OCI-LY7 (cell line): ENCODE measurements around the gene CDK5. TPM values are rescaled to one million over a fixed set of nuclear protein-coding genes. Genes with fewer than 3 reads are reported as not detected.

Experiments used
- BruUV-seq: library from RNA; stranded (reverse); fragments of 400-500 nt; replicated peaks from 2 replicates; lab custom pipeline; 2021; lab: Mats Ljungman, UMichigan
- CTCF ChIA-PET: fragments of 300-600 bp; sonication (Branson Sonifier 250); formaldehyde crosslinking; loops from one replicate; lab custom pipeline; 2022; ENCODE audit warnings: antibody characterized with exemption; ENCODE audit not compliant: unreplicated experiment; lab: Charles Lee
- POLR2A ChIA-PET: fragments of 300-600 bp; sonication (Branson Sonifier 250); formaldehyde crosslinking; loops from one replicate; lab custom pipeline; 2022; ENCODE audit warnings: antibody characterized with exemption; lab: Charles Lee
- DNase-seq: peaks from one replicate; pipeline ENCODE4 v3.0.0-alpha.2; 2015; ENCODE audit warnings: low spot score
- H2AFZ ChIP-seq: fragments of 200-600 bp; sonication (generic), shearing (Covaris generic); 2 replicates; pipeline ENCODE4 v1.6.1; 2014; ENCODE audit warnings: mild to moderate bottlenecking, antibody characterized with exemption, low read length, moderate library complexity
- H3K27ac ChIP-seq: fragments of 200-600 bp; sonication (generic); 2 replicates; pipeline ENCODE4 v1.5.1; 2014; ENCODE audit warnings: mixed run types, low read depth, mild to moderate bottlenecking, moderate library complexity, low read length, inconsistent platforms; ENCODE audit not compliant: poor library complexity, severe bottlenecking
- H3K36me3 ChIP-seq: fragments of 200-600 bp; sonication (generic); 2 replicates; pipeline ENCODE4 v1.6.1; 2014; ENCODE audit warnings: mild to moderate bottlenecking, antibody characterized with exemption, low read length, moderate library complexity, mixed read lengths; ENCODE audit not compliant: insufficient read depth
- H3K4me1 ChIP-seq: fragments of 200-600 bp; sonication (generic); 2 replicates; pipeline ENCODE4 v1.5.1; 2014; ENCODE audit warnings: mild to moderate bottlenecking, low read length; ENCODE audit not compliant: insufficient read depth, poor library complexity, severe bottlenecking
- H3K4me2 ChIP-seq: fragments of 200-600 bp; sonication (generic); 2 replicates; pipeline ENCODE4 v1.6.1; 2014; ENCODE audit warnings: mild to moderate bottlenecking, low read length
- H3K4me3 ChIP-seq: fragments of 200-600 bp; sonication (generic); 2 replicates; pipeline ENCODE4 v1.5.1; 2014; ENCODE audit warnings: mild to moderate bottlenecking, low read depth, low read length; ENCODE audit not compliant: poor library complexity, severe bottlenecking
- H3K79me2 ChIP-seq: fragments of 200-600 bp; sonication (generic); 2 replicates; pipeline ENCODE4 v1.6.1; 2016; ENCODE audit warnings: low read depth, mild to moderate bottlenecking, low read length, moderate library complexity, mixed read lengths; ENCODE audit not compliant: insufficient read depth
- H3K9me2 ChIP-seq: fragments of 200-600 bp; sonication (generic); 2 replicates; pipeline ENCODE4 v1.6.1; 2016; ENCODE audit warnings: mild to moderate bottlenecking, low read length, mixed read lengths; ENCODE audit not compliant: insufficient read depth
- H3K9me3 ChIP-seq: fragments of 200-600 bp; sonication (generic); 2 replicates; pipeline ENCODE4 v1.6.1; 2014; ENCODE audit warnings: mild to moderate bottlenecking, mixed run types, low read length, mixed read lengths
- H4K20me1 ChIP-seq: fragments of 200-600 bp; sonication (generic); 2 replicates; pipeline ENCODE4 v1.6.1; 2014; ENCODE audit warnings: mild to moderate bottlenecking, antibody characterized with exemption, low read length, moderate library complexity, mixed read lengths; ENCODE audit not compliant: insufficient read depth
- CTCF ChIP-seq: fragments of 200-600 bp; sonication (generic); conservative IDR thresholded peaks from 2 replicates; pipeline ENCODE4 v1.5.1; 2014; ENCODE audit warnings: mild to moderate bottlenecking, antibody characterized with exemption, low read length, moderate library complexity, mixed read lengths
- EZH2phosphoT487 ChIP-seq: fragments of 200-600 bp; sonication (generic); IDR thresholded peaks from 2 replicates; pipeline ENCODE4 v1.6.1; 2018; ENCODE audit warnings: low read depth, borderline replicate concordance, mild to moderate bottlenecking, mixed run types, antibody characterized with exemption, low read length, moderate library complexity, mixed read lengths
- intact Hi-C: fragments of 100-400 bp; cut with micrococcal nuclease; formaldehyde crosslinking; loops from one replicate; pipeline ENCODE4 v1.10.0; 2022; ENCODE audit not compliant: unreplicated experiment
- total RNA-seq, 2 experiments: library from RNA; depleted of rRNA in 1 of 2; stranded (reverse); fragments of >200 nt in 1 of 2; shearing (Covaris generic) in 1 of 2; gene quantifications; 2 replicates each; pipeline ENCODE4 v1.2.3, GENCODE V29; 2014 to 2022

CDK5 gene
- total RNA-seq, 2 experiments from 2014 or later: 23.7 to 30.9 TPM

DNA sequence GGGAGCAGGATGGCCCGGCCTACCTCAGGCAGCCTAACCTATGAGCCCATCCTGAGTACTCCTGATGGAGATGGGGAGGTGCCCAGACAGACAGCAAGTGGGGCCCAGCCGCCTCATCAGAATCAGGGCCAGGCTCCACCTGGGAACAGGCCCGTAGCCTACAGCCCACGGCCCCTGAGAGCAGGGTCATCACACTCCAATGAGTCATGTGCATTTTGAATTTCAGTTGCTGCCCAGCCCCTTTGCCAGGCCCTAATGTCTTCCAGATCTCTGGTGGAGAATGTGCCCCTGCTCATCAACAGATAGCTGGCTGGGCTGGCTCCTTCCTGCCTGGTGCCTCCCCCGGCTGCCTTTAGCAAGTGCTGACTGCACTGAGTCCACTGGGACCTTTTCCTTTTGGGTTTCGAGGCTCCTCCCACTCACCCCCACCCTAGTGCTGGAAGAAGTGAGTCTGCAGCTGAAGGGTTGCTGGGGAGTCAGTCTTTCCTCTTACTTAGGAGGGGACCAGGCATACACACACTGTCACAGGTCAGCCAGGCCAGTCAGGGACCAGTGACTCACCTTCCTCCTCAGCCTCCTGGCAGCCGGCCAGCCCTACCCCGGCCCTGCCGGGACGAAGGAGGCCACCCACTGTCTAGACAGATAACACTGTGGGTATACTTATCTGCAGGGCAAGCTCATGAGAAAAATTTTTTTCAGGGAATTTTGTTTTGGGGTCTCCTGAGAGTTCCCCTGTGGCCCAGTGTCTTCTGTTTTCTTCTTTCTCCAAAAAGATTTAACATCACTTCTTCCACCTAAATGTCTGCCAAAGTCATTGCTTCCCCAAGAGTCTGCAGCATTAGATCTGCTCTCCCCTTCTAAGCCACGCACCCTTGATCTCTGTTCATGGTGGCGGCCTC is 18.5 kb downstream of the CDK5 start:
- H3K27ac ChIP-seq: no peak overlapping the region
- no peaks in the 10 kb centered on the region for H3K79me2 ChIP-seq
- POLR2A ChIA-PET: no interaction called here
- peaks cover 17% of the 10 kb centered on the region for H3K36me3 ChIP-seq
- no peaks in the 10 kb centered on the region for H4K20me1 ChIP-seq
- H2AFZ ChIP-seq: no peak overlapping the region
- no peak for DNase-seq
- intact Hi-C loops: no loop called here
- H3K4me3 ChIP-seq: no peak overlapping the region
- CTCF ChIA-PET: no interaction called here
- H3K9me3 ChIP-seq: no peaks in the 10 kb centered on the region
- H3K4me2 ChIP-seq: no peak overlapping the region
- no peaks in the 10 kb centered on the region for H3K4me1 ChIP-seq
- no TSS peak for BruUV-seq
- TF ChIP-seq EZH2phosphoT487 (no peak), CTCF (no peak)
- no peaks in the 10 kb centered on the region for H3K9me2 ChIP-seq

- Histone ChIP-seq H3K79me2 (no peaks in the 10 kb centered on the region), H3K4me1 (no peaks in the 10 kb centered on the region), H3K9me3 (no peaks in the 10 kb centered on the region), H2AFZ (no peak overlapping the region), H3K4me2 (no peak overlapping the region), H3K9me2 (no peaks in the 10 kb centered on the region), H3K4me3 (no peak overlapping the region), H3K27ac (no peak overlapping the region), H3K36me3 (peaks cover 19% of the 10 kb centered on the region), H4K20me1 (no peaks in the 10 kb centered on the region)
- intact Hi-C loops: no loop called here
- ChIA-PET CTCF (no interaction called here), POLR2A (no interaction called here)
- BruUV-seq: no TSS peak
- no peak for TF ChIP-seq EZH2phosphoT487
- no peak for DNase-seq
Observed at GRCh38 chr7:151035902-151036301, 21.8 kb downstream of the CDK5 start.

GRCh38 chr7:151035026-151035717 is 22.5 kb downstream of the CDK5 start:
- ChIA-PET CTCF (no interaction called here), POLR2A (no interaction called here)
- H3K4me3 ChIP-seq: no peak overlapping the region
- H3K9me2 ChIP-seq: no peaks in the 10 kb centered on the region
- DNase-seq: no peak
- no peaks in the 10 kb centered on the region for H3K79me2 ChIP-seq
- TF ChIP-seq CTCF (no peak), EZH2phosphoT487 (no peak)
- no peaks in the 10 kb centered on the region for H3K9me3 ChIP-seq
- H3K4me1 ChIP-seq: no peaks in the 10 kb centered on the region
- H3K4me2 ChIP-seq: no peak overlapping the region
- intact Hi-C loops: no loop called here
- no peak overlapping the region for H3K27ac ChIP-seq
- H2AFZ ChIP-seq: no peak overlapping the region
- peaks cover 19% of the 10 kb centered on the region for H3K36me3 ChIP-seq
- no TSS peak for BruUV-seq
- no peaks in the 10 kb centered on the region for H4K20me1 ChIP-seq
